Left cardiac atrium (tissue), 4 donors: ENCODE measurements around the gene LYPD4. TPM values are rescaled to one million over a fixed set of nuclear protein-coding genes. Genes with fewer than 3 reads are reported as not detected.

ENCODE experiments used
- ATAC-seq, 2 donors: fragments of 200-7000 bp; cut with Tn5 transposase; one replicate each; pipeline ENCODE4 v1.9.1; 2020; ENCODE audit warnings: mild to moderate bottlenecking in 2 of 2, moderate library complexity in 2 of 2
- DNase-seq: peaks from one replicate; pipeline ENCODE4 v3.0.0-alpha.2; 2020
- intact Hi-C, 2 donors: fragments of 100-400 bp; cut with DNase I; formaldehyde crosslinking; loops; one replicate each; pipeline versions ENCODE4 v1.14.1 to v1.15.1; 2022 to 2023
- long read RNA-seq: library from polyadenylated mRNA; unstranded; transcript quantifications from one replicate; pipeline ENCODE4 v2.0.0, GENCODE V29; 2021
- total RNA-seq, 2 donors: library from RNA; stranded (reverse); fragmentation: NEBNext Ultra II Directional; extraction: Animal tissue kit (Norgen Biotek cat#: 25700); gene quantifications; one replicate each; pipeline ENCODE4 v1.2.1, GENCODE V29; 2021
- donor health status: DM: no; HTN: yes; CAD: no.
- donor health status: DM: no; HTN: yes; CAD: no; lungs with severe emphysema.
- donor health status: DM: yes; HTN: yes; CAD: no.
- donor health status: Dilated cardiomyopathy.

Gene LYPD4
- not detected for total RNA-seq
- long read RNA-seq: 0 reads

DNA sequence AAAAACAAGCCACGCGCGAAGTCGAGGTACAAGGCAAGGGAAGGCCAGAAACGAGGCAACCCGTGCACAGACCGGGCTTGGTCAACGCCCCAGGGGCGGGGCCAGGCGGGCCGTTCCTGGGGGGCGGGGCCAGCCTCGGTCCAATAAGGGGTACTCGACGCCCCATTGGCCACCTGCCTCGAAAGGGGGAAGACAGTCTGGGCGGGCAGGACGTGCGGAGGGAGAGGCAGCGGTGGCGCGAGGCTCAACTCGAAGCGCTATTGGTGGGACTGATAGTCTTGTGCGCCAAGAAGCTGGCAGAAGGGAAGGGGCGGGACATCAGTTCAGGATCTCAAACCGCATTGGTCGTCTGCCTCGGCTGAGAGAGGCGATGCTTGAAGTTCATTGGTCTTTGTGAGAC lies at the start of gene LYPD4:
LYPD4 (minus strand) TSS at position 83 of the 400 bp plus-strand sequence. CDS start 5,398 bp downstream, outside the sequence.
- intact Hi-C loops: no loop called here
- ATAC-seq (no peak), DNase-seq (no peak)

- intact Hi-C loops: no loop called here
- no peak for ATAC-seq
- no peak for DNase-seq
Measured at GRCh38 chr19:41893899-41894298, 49.4 kb upstream of the LYPD4 start.

GRCh38 chr19:41892173-41892902 lies 47.9 kb upstream of the LYPD4 start:
- intact Hi-C loops: no loop called here
- ATAC-seq (no peak), DNase-seq (no peak)

DNA sequence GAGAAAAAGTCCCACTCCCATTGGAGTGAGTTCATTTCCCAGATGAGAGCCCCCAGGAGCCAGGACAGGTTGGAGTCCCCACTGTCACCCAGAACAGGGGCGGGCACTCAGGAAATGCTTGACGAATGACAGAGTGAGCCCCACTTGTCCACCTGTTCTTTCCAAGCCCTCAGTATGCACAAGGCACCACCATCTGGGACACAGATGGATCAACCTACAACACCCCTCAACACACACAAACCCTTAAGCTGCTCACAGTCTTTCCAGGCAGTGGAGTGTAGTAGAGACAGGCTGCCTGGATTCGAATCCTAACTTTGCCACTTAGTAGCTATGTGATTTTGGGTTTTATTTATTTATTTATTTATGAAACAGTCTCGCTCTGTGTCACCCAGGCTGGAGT lies 46.5 kb upstream of the LYPD4 start:
- DNase-seq (no peak), ATAC-seq (no peak)
- intact Hi-C loops: no loop called here

GRCh38 chr19:41889896-41890295 lies 45.4 kb upstream of the LYPD4 start:
- intact Hi-C loops: no loop called here
- ATAC-seq (no peak), DNase-seq (no peak)

- DNase-seq: no peak
- ATAC-seq: no peak
- intact Hi-C loops: no loop called here
Measured at GRCh38 chr19:41888926-41889325, 44.4 kb upstream of the LYPD4 start.

DNA sequence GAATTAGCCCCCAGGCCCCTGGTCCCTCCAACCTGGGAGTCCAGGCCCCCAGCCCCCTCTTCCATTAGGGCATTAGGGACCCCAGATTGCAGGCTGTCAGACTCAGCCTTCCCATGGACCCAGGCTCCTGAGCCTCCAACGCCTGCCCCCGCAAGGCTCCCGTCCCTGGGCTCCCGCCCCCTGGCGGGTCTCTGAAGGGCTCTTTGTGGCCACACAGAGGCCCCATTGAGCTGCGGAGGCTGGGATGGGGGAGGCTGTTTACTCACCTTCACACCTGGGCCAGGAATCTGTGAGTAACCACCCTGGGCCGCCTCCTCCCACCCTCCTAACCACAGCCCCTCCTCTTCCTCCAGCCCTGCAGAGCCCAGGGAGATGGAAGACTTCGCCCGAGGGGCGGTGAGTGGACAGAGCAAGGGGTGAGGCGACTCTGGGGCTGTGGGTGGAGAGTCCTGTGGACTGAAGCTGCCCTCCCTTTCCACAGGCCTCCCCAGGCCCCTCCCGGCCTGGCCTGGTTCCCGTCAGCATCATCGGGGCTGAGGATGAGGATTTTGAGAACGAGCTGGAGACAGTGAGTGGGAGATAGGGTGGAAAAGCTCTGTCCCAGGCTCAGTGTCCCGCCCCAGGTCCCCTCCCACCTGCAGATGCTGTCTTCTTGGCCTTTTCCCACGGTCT lies 43.4 kb upstream of the LYPD4 start:
- intact Hi-C loops: no loop called here
- DNase-seq: no peak
- ATAC-seq: peak in 1 of 2 donors; percentile 1

GRCh38 chr19:41886761-41887710 lies 42.6 kb upstream of the LYPD4 start:
- DNase-seq (no peak), ATAC-seq (no peak)
- intact Hi-C loops: no loop called here

- intact Hi-C loops: no loop called here
- peak; percentile 96 for ATAC-seq
Measured at GRCh38 chr19:41883821-41884733, 39.6 kb upstream of the LYPD4 start.

GRCh38 chr19:41883463-41883820 lies 39.0 kb upstream of the LYPD4 start:
- DNase-seq (no peak), ATAC-seq (no peak)
- intact Hi-C loops: no loop called here

More at GRCh38 chr19:41883821-41884733, 39.6 kb upstream of the LYPD4 start:
- peak; percentile 95 for DNase-seq

- ATAC-seq: peak; percentile 46 to 52
- peak; percentile 79 for DNase-seq
- intact Hi-C loops: no loop called here
Measured at GRCh38 chr19:41882568-41883462, 38.3 kb upstream of the LYPD4 start, which contains the start of gene ARHGEF1. Gene ARHGEF1, plus strand, starts transcription at chr19:41883184. Its CDS starts 4,899 bp downstream, at chr19:41888083.

DNA sequence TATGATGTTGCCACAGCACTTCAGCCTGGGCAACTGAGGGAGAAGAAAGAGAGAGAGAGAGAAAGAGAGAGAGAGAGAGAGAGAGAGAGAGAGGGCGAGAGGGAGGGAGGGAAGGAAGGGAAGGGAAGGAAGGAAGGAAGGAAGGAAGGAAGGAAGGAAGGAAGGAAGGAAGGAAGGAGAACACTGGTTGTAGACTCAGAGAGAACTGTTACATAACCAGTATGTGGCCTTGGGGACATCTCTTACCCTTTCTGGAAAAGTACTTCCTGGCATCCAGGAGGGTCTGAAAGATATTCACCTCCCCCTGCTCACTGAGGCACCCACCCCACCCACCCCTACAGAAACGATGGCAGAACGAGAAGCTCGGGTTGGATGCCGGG lies 35.8 kb upstream of the LYPD4 start:
- intact Hi-C loops: no loop called here
- no peak for DNase-seq
- ATAC-seq: no peak

GRCh38 chr19:41879670-41880328 lies 35.3 kb upstream of the LYPD4 start:
- intact Hi-C loops: loop anchor here in 1 of 2 donors (10.0 kb wide), 1 partner anchor 195 kb away; the partner anchor contains the start of genes GRIK5 and ZNF574
- no peak for DNase-seq
- ATAC-seq: no peak

GRCh38 chr19:41879080-41879479 lies 34.6 kb upstream of the LYPD4 start:
- no peak for ATAC-seq
- intact Hi-C loops: loop anchor here in 1 of 2 donors (10.0 kb wide), 1 partner anchor 196 kb away; the partner anchor contains the start of genes GRIK5 and ZNF574
- no peak for DNase-seq

- no peak for DNase-seq
- intact Hi-C loops: loop anchor here in 1 of 2 donors (10.0 kb wide), 1 partner anchor 197 kb away; the partner anchor contains the start of genes GRIK5 and ZNF574
- ATAC-seq: no peak
Measured at GRCh38 chr19:41877916-41878905, 33.7 kb upstream of the LYPD4 start.
